Ishikawa (cell line): ENCODE measurements around the gene TRAPPC12.

Experiments used
- CEBPB ChIP-seq: IDR thresholded peaks from 2 replicates; pipeline ENCODE4 v1.6.1; 2012
- CREB1 ChIP-seq: IDR thresholded peaks from 2 replicates; pipeline ENCODE4 v1.6.1; 2012; ENCODE audit warnings: low read depth
- EGR1 ChIP-seq: IDR thresholded peaks from 2 replicates; pipeline ENCODE4 v1.6.1; 2012
- EP300 ChIP-seq: IDR thresholded peaks from 2 replicates; pipeline ENCODE4 v1.6.1; 2012; ENCODE audit warnings: borderline replicate concordance
- NFIC ChIP-seq: IDR thresholded peaks from 2 replicates; pipeline ENCODE4 v1.6.1; 2012
- RAD21 ChIP-seq: IDR thresholded peaks from 2 replicates; pipeline ENCODE4 v1.6.1; 2012; ENCODE audit warnings: low read depth
- TAF1 ChIP-seq: IDR thresholded peaks from 2 replicates; pipeline ENCODE4 v1.6.1; 2012; ENCODE audit warnings: low read depth, mild to moderate bottlenecking
- TCF12 ChIP-seq: IDR thresholded peaks from 2 replicates; pipeline ENCODE4 v1.6.1; 2012; ENCODE audit warnings: low read depth
- YY1 ChIP-seq: IDR thresholded peaks from 2 replicates; pipeline ENCODE4 v1.6.1; 2012; ENCODE audit warnings: low read depth
- TF ChIP-seq, protein P1 (sequence below): IDR thresholded peaks from 2 replicates; pipeline ENCODE4 v1.6.1; 2012; ENCODE audit warnings: low read depth, mild to moderate bottlenecking
- TF ChIP-seq, protein P2 (sequence below): IDR thresholded peaks from 2 replicates; pipeline ENCODE4 v1.6.1; 2012

DNA sequence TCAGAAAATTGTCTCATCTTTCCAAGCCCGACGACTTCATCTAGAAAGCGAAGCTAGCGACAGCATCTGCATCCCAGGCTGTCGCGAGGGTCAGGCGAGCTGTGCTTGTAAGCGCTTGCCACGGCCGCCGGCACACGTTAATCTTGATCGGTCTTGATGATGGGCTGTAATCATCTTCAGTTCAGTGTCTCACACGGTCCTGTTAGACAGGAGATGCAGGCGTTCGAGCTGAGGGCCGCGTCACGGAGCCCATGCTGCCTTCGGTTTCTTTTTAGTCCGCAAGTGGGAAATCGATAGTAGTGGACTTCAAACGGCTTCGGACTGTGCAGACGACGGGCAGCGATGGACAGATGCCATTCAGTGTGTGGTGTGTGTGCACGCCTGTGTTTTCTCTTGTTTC, 96.3 kb downstream of the TRAPPC12 start:
- TF ChIP-seq TAF1 (no peak), TCF12 (no peak), RAD21 (no peak), YY1 (no peak), CEBPB (no peak), NFIC (no peak), EGR1 (no peak), EP300 (no peak), CREB1 (no peak)
- TF ChIP-seq, protein P1, sequence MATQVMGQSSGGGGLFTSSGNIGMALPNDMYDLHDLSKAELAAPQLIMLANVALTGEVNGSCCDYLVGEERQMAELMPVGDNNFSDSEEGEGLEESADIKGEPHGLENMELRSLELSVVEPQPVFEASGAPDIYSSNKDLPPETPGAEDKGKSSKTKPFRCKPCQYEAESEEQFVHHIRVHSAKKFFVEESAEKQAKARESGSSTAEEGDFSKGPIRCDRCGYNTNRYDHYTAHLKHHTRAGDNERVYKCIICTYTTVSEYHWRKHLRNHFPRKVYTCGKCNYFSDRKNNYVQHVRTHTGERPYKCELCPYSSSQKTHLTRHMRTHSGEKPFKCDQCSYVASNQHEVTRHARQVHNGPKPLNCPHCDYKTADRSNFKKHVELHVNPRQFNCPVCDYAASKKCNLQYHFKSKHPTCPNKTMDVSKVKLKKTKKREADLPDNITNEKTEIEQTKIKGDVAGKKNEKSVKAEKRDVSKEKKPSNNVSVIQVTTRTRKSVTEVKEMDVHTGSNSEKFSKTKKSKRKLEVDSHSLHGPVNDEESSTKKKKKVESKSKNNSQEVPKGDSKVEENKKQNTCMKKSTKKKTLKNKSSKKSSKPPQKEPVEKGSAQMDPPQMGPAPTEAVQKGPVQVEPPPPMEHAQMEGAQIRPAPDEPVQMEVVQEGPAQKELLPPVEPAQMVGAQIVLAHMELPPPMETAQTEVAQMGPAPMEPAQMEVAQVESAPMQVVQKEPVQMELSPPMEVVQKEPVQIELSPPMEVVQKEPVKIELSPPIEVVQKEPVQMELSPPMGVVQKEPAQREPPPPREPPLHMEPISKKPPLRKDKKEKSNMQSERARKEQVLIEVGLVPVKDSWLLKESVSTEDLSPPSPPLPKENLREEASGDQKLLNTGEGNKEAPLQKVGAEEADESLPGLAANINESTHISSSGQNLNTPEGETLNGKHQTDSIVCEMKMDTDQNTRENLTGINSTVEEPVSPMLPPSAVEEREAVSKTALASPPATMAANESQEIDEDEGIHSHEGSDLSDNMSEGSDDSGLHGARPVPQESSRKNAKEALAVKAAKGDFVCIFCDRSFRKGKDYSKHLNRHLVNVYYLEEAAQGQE: no peak
- TF ChIP-seq, protein P2, sequence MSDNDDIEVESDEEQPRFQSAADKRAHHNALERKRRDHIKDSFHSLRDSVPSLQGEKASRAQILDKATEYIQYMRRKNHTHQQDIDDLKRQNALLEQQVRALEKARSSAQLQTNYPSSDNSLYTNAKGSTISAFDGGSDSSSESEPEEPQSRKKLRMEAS: no peak
